ENCODE results near the gene LEFTY1.

- no peak for TF ChIP-seq POLR2AphosphoS5 (IDR thresholded peaks at IDR 0.05; ENCODE audit: low read depth, low read length)
- TF ChIP-seq TCF7L2 (IDR thresholded peaks at IDR 0.05; ENCODE audit: low read depth, low read length), result no peak
- TF ChIP-seq SIN3A (IDR thresholded peaks at IDR 0.05; ENCODE audit: borderline replicate concordance, insufficient read depth, low read depth, low read length), result no peak
These were observed 50.2 kb downstream of the LEFTY1 start for GRCh38 chr1:225838793-225839192.

Measured in Panc1 (cell line).